IPS-18c (cell line): ENCODE data around the gene ZMIZ1.
A peak's percentile ranks its signal among the peaks of the same experiment; 100 is the strongest.

Experiments
- H3K4me3 ChIP-seq: 2 replicates; pipeline ENCODE4 v1.7.0; 2013; ENCODE audit warnings: low read depth, mild to moderate bottlenecking, low read length, moderate library complexity; ENCODE audit not compliant: insufficient read depth
- H3K9me3 ChIP-seq: one replicate; pipeline ENCODE4 v1.6.1; 2013; ENCODE audit warnings: mild to moderate bottlenecking, low read length, moderate library complexity; ENCODE audit not compliant: control insufficient read depth, insufficient read depth

ZMIZ1 gene

GRCh38 chr10:79068562-79069324, at the start of gene ZMIZ1:
Gene ZMIZ1 (plus strand): TSS chr10:79068966. CDS start chr10:79201633, 132,667 bp downstream.
- no peaks in the 10 kb centered on the region for H3K9me3 ChIP-seq
- peak within 1 kb of the TSS; percentile 92 for H3K4me3 ChIP-seq

- Histone ChIP-seq H3K4me3 (no peak overlapping the region), H3K9me3 (peaks cover 3% of the 10 kb centered on the region)
Measured at GRCh38 chr10:79019441-79020014, 49.2 kb upstream of the ZMIZ1 start.

GRCh38 chr10:79020015-79020491, 48.7 kb upstream of the ZMIZ1 start:
- H3K9me3 ChIP-seq: peaks cover 3% of the 10 kb centered on the region

GRCh38 chr10:79020605-79021004, 48.2 kb upstream of the ZMIZ1 start:
- Histone ChIP-seq H3K4me3 (no peak overlapping the region), H3K9me3 (peaks cover 3% of the 10 kb centered on the region)

More at GRCh38 chr10:79020015-79020491, 48.7 kb upstream of the ZMIZ1 start:
- H3K4me3 ChIP-seq: no peak overlapping the region

GRCh38 chr10:79021331-79021907, 47.3 kb upstream of the ZMIZ1 start:
- no peak overlapping the region for H3K4me3 ChIP-seq
- peaks cover 3% of the 10 kb centered on the region for H3K9me3 ChIP-seq

- Histone ChIP-seq H3K9me3 (peaks cover 3% of the 10 kb centered on the region), H3K4me3 (no peak overlapping the region)
Measured at GRCh38 chr10:79021948-79022499, 46.7 kb upstream of the ZMIZ1 start.

- H3K9me3 ChIP-seq: peaks cover 3% of the 10 kb centered on the region
- H3K4me3 ChIP-seq: no peak overlapping the region
Measured at GRCh38 chr10:79022565-79023230, 46.1 kb upstream of the ZMIZ1 start.

- no peak overlapping the region for H3K4me3 ChIP-seq
Measured at GRCh38 chr10:79023240-79024162, 45.3 kb upstream of the ZMIZ1 start.

GRCh38 chr10:79024296-79024695, 44.5 kb upstream of the ZMIZ1 start:
- no peaks in the 10 kb centered on the region for H3K9me3 ChIP-seq
- H3K4me3 ChIP-seq: no peak overlapping the region

More at GRCh38 chr10:79023240-79024162, 45.3 kb upstream of the ZMIZ1 start:
- peaks cover 3% of the 10 kb centered on the region for H3K9me3 ChIP-seq

GRCh38 chr10:79024720-79025198, 44.0 kb upstream of the ZMIZ1 start:
- Histone ChIP-seq H3K9me3 (no peaks in the 10 kb centered on the region), H3K4me3 (no peak overlapping the region)

- H3K9me3 ChIP-seq: no peaks in the 10 kb centered on the region
- H3K4me3 ChIP-seq: no peak overlapping the region
Measured at GRCh38 chr10:79025199-79025832, 43.5 kb upstream of the ZMIZ1 start.

GRCh38 chr10:79026341-79026761, 42.4 kb upstream of the ZMIZ1 start:
- no peaks in the 10 kb centered on the region for H3K9me3 ChIP-seq
- no peak overlapping the region for H3K4me3 ChIP-seq

GRCh38 chr10:79026806-79027146, 42.0 kb upstream of the ZMIZ1 start:
- Histone ChIP-seq H3K9me3 (no peaks in the 10 kb centered on the region), H3K4me3 (no peak overlapping the region)

GRCh38 chr10:79027147-79028055, 41.4 kb upstream of the ZMIZ1 start:
- H3K9me3 ChIP-seq: no peaks in the 10 kb centered on the region
- H3K4me3 ChIP-seq: no peak overlapping the region

- Histone ChIP-seq H3K9me3 (no peaks in the 10 kb centered on the region), H3K4me3 (no peak overlapping the region)
Measured at GRCh38 chr10:79028056-79028430, 40.7 kb upstream of the ZMIZ1 start.
